Measurements from ENCODE around the gene PXDN. TPM values are rescaled to one million over a fixed set of nuclear protein-coding genes. Genes with fewer than 3 reads are reported as not detected.
A peak's percentile ranks its signal among the peaks of the same experiment; 100 is the strongest.

PXDN gene
- total and polyA plus RNA-seq, 2 of the 4 experiments (the other 2 are of a cell fraction): 153 to 332 TPM

- Histone ChIP-seq H3K14ac (replicated peaks; ENCODE audit: low read depth, low read length) (0 out of 2 replicates have a peak overlapping the region, but pooled peaks have one; percentile 52), H3K56ac (ENCODE audit: extremely low read depth, insufficient read depth, low read length) (no peak overlapping the region), H3K18ac (ENCODE audit: low read depth, low read length) (no peak overlapping the region), H3K9me1 (ENCODE audit: insufficient read depth, low read length) (peaks cover 23% of the 10 kb centered on the region), H2BK20ac (ENCODE audit: low read depth, low read length) (peak overlapping the region; percentile 53), H2BK15ac (ENCODE audit: low read depth, low read length) (peak overlapping the region; percentile 45; the same call in 1 of the 3 replicates), H3K4me3 (ENCODE audit: insufficient read depth, low read depth, low read length) (no peak overlapping the region), H3K36me3 (ENCODE audit: control insufficient read depth, insufficient read depth, low read length) (peaks cover 73% of the 10 kb centered on the region), H2BK5ac (ENCODE audit: low read depth, low read length, poor library complexity, severe bottlenecking) (peak overlapping the region; percentile 79), H3K9ac (ENCODE audit: low read depth, low read length) (no peak overlapping the region), H3K4me2 (ENCODE audit: low read depth, low read length) (no peak overlapping the region; the same call in 1 of the 2 replicates), H3K4ac (ENCODE audit: low read depth, low read length) (peak overlapping the region; percentile 43), H4K91ac (ENCODE audit: insufficient read depth, low read depth, low read length) (peak overlapping the region; percentile 76), H3K27ac (ENCODE audit: insufficient read depth, low read length) (peak overlapping the region; percentile 19), H3K79me1 (ENCODE audit: low read depth in 1 of 2, low read length in 2 of 2) (peaks cover 30 to 74% of the 10 kb centered on the region in 2 experiments), H2AK9ac (replicated peaks; ENCODE audit: low read depth, low read length, poor library complexity) (peak overlapping the region; percentile 68), H3K4me1 (ENCODE audit: control insufficient read depth, insufficient read depth, low read length) (peaks cover 19% of the 10 kb centered on the region), H2BK120ac (ENCODE audit: low read depth, low read length) (peak overlapping the region; percentile 61), H2AK5ac (ENCODE audit: low read depth, low read length) (peak overlapping the region; percentile 76), H4K8ac (ENCODE audit: low read depth in 2 of 2, low read length in 2 of 2) (peak overlapping the region; percentile 18 to 48; a peak in 1 of 4 replicates), H3K9me3 (ENCODE audit: control insufficient read depth, insufficient read depth, low read length) (no peaks in the 10 kb centered on the region), H3K23ac (ENCODE audit: low read depth, low read length) (0 out of 2 replicates have a peak overlapping the region, but pooled peaks have one; percentile 23), H4K5ac (ENCODE audit: low read depth, low read length) (peak overlapping the region; percentile 9; the same call in 1 of the 2 replicates), H4K20me1 (ENCODE audit: insufficient read depth, low read length) (peaks cover 30% of the 10 kb centered on the region), H2AFZ (replicated peaks; ENCODE audit: low read length, poor library complexity) (no peak overlapping the region), H3K27me3 (ENCODE audit: control insufficient read depth, insufficient read depth, low read length) (no peaks in the 10 kb centered on the region)
- DNase-seq: no peak
- TF ChIP-seq RCOR1 (IDR thresholded peaks at IDR 0.05; ENCODE audit: insufficient replicate concordance, low read length): no peak
- TF ChIP-seq MAFK (IDR thresholded peaks at IDR 0.05; ENCODE audit: low read depth, low read length): no peak
- in situ Hi-C loops (cut with MboI; ENCODE audit: low sequenced_read_pairs) (no loop called here), dilution Hi-C loops (cut with HindIII; ENCODE audit: low sequenced_read_pairs, unreplicated experiment) (no loop called here), intact Hi-C loops (cut with micrococcal nuclease) (no loop called here)
- no peak; the same call in 1 of the 2 replicates for ATAC-seq (ENCODE audit: low read depth)
- WGBS, 2 experiments (ENCODE audit: extremely low coverage in 2 of 2, insufficient read length in 1 of 2): 93% methylated on average over 14 of the region's 36 CpGs; no CpG with 5 or more reads in 1 of the 2 experiments
- ChIA-PET CTCF (interaction anchor here (0.7 to 1.1 kb wide), 2 partner anchors 17 to 65 kb away, joined by 3 read pairs; no protein-coding TSS in a partner anchor), POLR2A (ENCODE audit: unreplicated experiment) (no interaction called here)
- BruUV-seq (replicated peaks): no TSS peak
Observed at GRCh38 chr2:1685078-1685956, 59.0 kb downstream of the PXDN start.
